A172 (cell line): ENCODE results near the gene NUPR1. TPM values are rescaled to one million over a fixed set of nuclear protein-coding genes. Genes with fewer than 3 reads are reported as not detected.
"Not testable (repeated sequence)": the region's sequence is repeated elsewhere in the genome, so short reads cannot be mapped to it uniquely, and the experiment has no call there.

Source experiments
- DNase-seq: peaks from one replicate; pipeline ENCODE4 v3.0.0-alpha.2; 2015; ENCODE audit warnings: low spot score
- total RNA-seq: library from RNA; depleted of rRNA; stranded (reverse); fragments of >200 nt; shearing (Covaris generic); gene quantifications from 2 replicates; pipeline ENCODE4 v1.2.3, GENCODE V29; 2014; rRNA removed

NUPR1 gene
- total RNA-seq, 1 experiment from 2014 or later, result 72.5 TPM

- DNase-seq, result no peak
Observed at GRCh38 chr16:28498666-28499381, 40.0 kb downstream of the NUPR1 start.

DNA sequence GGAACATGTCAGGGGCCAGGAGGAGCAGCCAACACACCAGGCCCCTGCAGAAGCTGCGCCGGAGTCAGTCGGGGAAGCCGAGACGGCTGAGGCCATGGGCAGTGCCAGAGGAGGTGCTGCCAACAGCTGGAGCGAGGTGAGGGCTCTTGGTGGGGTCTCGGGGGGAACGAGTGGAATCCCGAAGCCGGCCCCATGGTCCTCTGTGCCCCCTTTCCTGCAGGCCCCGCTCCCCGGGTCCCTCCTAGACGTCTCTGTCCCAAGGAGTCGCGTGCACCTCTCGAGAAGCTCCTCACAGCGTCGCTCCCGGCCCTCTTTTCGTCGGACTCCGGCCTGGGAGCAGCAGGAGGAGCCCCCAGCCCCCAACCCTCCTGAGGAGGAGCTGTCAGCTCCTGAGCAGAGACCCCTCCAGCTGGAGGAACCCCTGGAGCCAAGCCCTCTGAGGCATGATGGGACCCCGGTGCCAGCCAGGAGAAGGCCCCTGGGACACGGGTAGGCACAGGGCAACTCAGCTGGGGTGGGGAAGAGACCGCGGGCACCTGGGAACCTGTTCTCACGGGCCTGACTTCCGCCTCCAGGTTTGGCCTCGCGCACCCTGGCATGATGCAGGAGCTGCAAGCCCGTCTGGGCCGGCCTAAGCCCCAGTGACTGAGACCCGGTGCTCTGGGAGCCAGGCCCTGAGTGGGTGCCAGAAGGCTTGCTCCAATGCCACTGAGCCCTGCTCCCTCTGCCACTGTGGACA, 40.7 kb downstream of the NUPR1 start:
- DNase-seq, result no peak

- DNase-seq, result no peak
Observed at GRCh38 chr16:28497386-28497785, 41.4 kb downstream of the NUPR1 start.

GRCh38 chr16:28496844-28497243, 41.9 kb downstream of the NUPR1 start:
- no peak for DNase-seq

- DNase-seq, result no peak
Observed at GRCh38 chr16:28495795-28496749, 42.7 kb downstream of the NUPR1 start.

DNA sequence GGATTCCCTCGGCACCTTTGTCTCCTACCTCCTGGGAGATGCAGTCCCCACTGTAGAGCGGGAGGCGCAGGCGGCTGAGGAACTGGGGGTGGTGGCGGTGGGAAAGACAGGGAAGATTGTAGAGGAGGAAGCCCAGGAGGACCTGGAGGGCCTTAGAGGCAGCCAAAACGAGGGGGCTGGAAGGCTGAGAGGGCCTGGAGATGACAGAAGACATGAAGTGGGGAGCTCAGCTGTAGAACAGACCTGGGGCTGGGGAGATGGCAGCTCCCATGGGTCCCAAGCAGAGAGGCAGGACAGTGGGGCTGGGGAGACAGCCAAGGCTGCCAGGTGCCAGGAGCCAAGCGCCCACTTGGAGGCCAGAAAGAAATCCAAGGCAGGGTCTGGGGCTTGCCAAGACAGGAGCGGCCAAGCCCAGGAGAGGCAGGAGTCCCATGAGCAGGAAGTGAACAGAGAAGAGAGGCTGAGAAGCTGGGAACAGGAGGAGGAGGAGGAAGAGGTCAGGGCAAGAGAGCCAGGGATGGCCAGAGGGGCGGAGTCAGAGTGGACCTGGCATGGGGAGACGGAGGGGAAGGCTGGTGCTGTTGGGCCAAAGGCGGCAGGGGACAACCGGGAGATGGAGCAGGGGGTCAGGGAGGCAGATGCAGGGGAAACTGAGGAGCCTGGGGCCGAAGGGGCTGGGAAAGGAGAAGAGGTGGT, 43.5 kb downstream of the NUPR1 start:
- DNase-seq, result no peak

- no peak for DNase-seq
Observed at GRCh38 chr16:28494121-28494851, 44.5 kb downstream of the NUPR1 start, which contains the start of gene APOBR. TSS of gene APOBR (plus strand) at chr16:28494643. CDS start at chr16:28494682, 39 bp downstream.

GRCh38 chr16:28492511-28492910, 46.3 kb downstream of the NUPR1 start:
- DNase-seq, result no peak

DNA sequence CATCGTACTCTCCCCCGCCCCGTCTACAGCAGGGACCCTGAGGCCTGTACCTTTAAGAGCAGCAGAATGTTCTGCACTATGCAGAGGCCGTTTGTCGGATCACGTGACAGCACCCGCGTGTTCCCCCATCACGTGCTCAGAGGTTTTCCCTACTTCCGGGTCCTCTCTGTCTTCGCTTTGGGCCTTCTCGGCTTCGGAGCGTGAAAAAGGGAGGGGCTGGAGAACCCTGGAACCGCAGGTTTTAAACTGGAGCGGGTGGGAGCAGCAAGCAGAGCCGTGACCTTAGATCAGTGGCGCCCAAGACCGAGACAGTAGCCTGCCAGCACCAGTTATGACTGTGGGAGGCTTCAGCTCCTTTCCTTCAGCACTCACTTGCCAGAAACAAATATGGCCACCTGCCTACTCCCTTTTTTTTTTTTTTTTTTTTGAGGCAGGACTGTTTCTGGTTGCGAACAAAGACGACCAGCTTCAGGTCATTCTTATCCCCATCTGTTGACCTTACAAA, 46.8 kb downstream of the NUPR1 start, which contains the start of gene CLN3:
Gene CLN3, minus strand, starts transcription at position 105 of the 505 bp plus-strand sequence. CDS start 315 bp downstream, outside the sequence.
- peak; percentile 93 for DNase-seq

GRCh38 chr16:28491230-28491969, 47.4 kb downstream of the NUPR1 start:
- no peak for DNase-seq

DNA sequence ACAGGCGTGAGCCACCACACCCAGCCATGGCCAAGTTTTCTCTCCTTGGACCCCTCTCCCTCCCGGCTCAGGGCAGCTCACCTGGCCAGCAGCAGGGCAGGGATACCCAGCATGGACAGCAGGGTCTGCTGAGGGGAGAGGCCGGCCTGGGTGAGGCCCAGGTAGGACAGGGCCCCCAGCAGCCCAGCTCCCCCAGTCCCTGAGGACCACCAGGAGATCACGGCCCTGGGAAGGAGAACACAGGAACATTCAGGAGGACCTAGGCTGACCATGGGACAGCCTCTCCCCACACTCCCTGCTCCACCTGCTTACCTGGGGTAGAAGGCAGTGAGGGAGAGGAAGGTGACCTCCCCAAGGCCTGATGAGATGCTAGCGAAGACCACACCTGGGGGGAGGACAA, 52.5 kb downstream of the NUPR1 start:
- no peak for DNase-seq

DNA sequence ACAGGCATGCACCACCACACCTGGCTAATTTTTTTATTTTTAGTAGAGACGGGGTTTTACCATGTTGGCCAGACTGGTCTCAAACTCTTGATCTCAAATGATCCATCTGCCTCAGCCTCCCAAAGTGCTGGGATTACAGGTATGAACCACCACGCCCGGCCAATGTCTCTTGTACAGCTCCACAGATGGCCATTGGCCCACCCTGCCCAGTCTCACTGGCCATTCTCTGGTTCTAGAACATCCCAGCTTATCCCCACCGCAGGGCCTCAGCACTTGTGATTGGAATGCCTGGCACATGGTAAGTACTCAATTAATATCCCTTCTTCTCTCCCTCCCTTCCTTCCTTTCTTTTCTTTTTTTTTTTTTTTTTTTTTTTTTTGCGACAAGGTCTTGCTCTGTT, 55.4 kb downstream of the NUPR1 start:
- DNase-seq, result not testable (repeated sequence)

Other genes starting within 250 kb of the NUPR1 start
- 0.45 and 0.48 TPM in 2 replicates for gene SBK1, start 246.4 kb downstream of the NUPR1 start, total RNA-seq
- gene NPIPB6, start 175.5 kb downstream of the NUPR1 start, total RNA-seq, result 1.2 TPM in 1 of 2 replicates, not detected in the other
- 28.3 and 70.4 TPM in 2 replicates for gene EIF3CL, start 135.1 kb downstream of the NUPR1 start, total RNA-seq
- not detected in 2 replicates for gene NPIPB7, start 66.6 kb downstream of the NUPR1 start, total RNA-seq
- gene CLN3, start 46.9 kb downstream of the NUPR1 start, total RNA-seq, result 23.7 and 27.0 TPM in 2 replicates
- gene APOBR, start 44.3 kb downstream of the NUPR1 start, total RNA-seq, result not detected in 2 replicates
- not detected in 2 replicates for gene IL27, start 32.1 kb downstream of the NUPR1 start, total RNA-seq
- gene SGF29, start 14.9 kb upstream of the NUPR1 start, total RNA-seq, result 24.3 and 26.7 TPM in 2 replicates
- 0.17 and 0.21 TPM in 2 replicates for gene SULT1A2, start 58.1 kb upstream of the NUPR1 start, total RNA-seq
- gene SULT1A1, start 71.1 kb upstream of the NUPR1 start, total RNA-seq, result 94.4 and 111 TPM in 2 replicates
- gene NPIPB8, start 99.1 kb upstream of the NUPR1 start, total RNA-seq, result 0.14 TPM in 1 of 2 replicates, not detected in the other
- gene EIF3C, start 172.5 kb upstream of the NUPR1 start, total RNA-seq, result 84.7 and 109 TPM in 2 replicates
- gene NPIPB9, start 212.8 kb upstream of the NUPR1 start, total RNA-seq, result 0.83 TPM in 1 of 2 replicates, not detected in the other